A549 (cell line): ENCODE data around the gene CREB5. TPM values are rescaled to one million over a fixed set of nuclear protein-coding genes. Genes with fewer than 3 reads are reported as not detected.

ENCODE experiments used
- ATAC-seq, 2 experiments: fragments of 200-7000 bp in 1 of 2; fragments of >200 bp in 1 of 2; cut with Nextera tagmentation in 1 of 2; cut with Tn5 transposase in 1 of 2; 3 replicates each; pipeline versions ENCODE4 v1.8.0 to v1.9.1; 2018 to 2020; ENCODE audit warnings: mild to moderate bottlenecking in 1 of 2, moderate library complexity in 1 of 2
- CTCF ChIA-PET: fragments of 300-600 bp; sonication (Branson Sonifier 250); formaldehyde crosslinking; extraction: SDS; loops from one replicate; lab custom pipeline; 2021; ENCODE audit warnings: antibody characterized with exemption, inconsistent platforms; lab: Yijun Ruan, JAX
- POLR2A ChIA-PET: fragments of 350-600 bp; formaldehyde crosslinking; extraction: SDS; loops from one replicate; lab custom pipeline; 2021; ENCODE audit warnings: antibody characterized with exemption, inconsistent platforms; lab: Yijun Ruan, JAX
- DNase-seq, 2 experiments: peaks; one replicate each; pipeline versions ENCODE4 v3.0.0 to v3.0.0-alpha.2; 2011 to 2016; ENCODE audit warnings: low read depth in 1 of 2, low spot score in 1 of 2
- FAIRE-seq: peaks from 2 replicates; lab custom pipeline; 2011; peaks lifted over from hg19 to GRCh38; lab: Jason Lieb, UNC
- H3K27ac ChIP-seq, 2 experiments: fragments of >200 bp; sonication (Bioruptor Twin); formaldehyde crosslinking; 3 replicates each; pipeline ENCODE4 v1.5.1; 2016 to 2017
- H3K4me1 ChIP-seq: fragments of >200 bp; sonication (Bioruptor Twin); formaldehyde crosslinking; 3 replicates; pipeline ENCODE4 v1.6.1; 2016
- H3K4me2 ChIP-seq: fragments of >200 bp; sonication (Bioruptor Twin); formaldehyde crosslinking; 3 replicates; pipeline ENCODE4 v1.6.1; 2016
- H3K4me3 ChIP-seq: fragments of >200 bp; sonication (Bioruptor Twin); formaldehyde crosslinking; 3 replicates; pipeline ENCODE4 v1.5.1; 2016
- H3K9me3 ChIP-seq: fragments of >200 bp; sonication (Bioruptor Twin); formaldehyde crosslinking; 3 replicates; pipeline ENCODE4 v1.6.1; 2016
- BHLHE40 ChIP-seq: IDR thresholded peaks from 2 replicates; pipeline ENCODE4 v1.6.1; 2012; ENCODE audit warnings: low read depth, low read length, inconsistent platforms
- CBX8 ChIP-seq: fragments of 200-600 bp; sonication (generic); IDR thresholded peaks from 2 replicates; pipeline ENCODE4 v1.6.1; 2016
- CHD4 ChIP-seq: fragments of 200-600 bp; sonication (generic); IDR thresholded peaks from 2 replicates; pipeline ENCODE4 v1.6.1; 2016; ENCODE audit warnings: antibody characterized with exemption, mild to moderate bottlenecking, borderline replicate concordance
- EHF ChIP-seq: fragments of 250-450 bp; sonication (Bioruptor Pico); IDR thresholded peaks from 2 replicates; pipeline ENCODE4 v1.5.0; 2020; ENCODE audit warnings: mild to moderate bottlenecking
- ELK1 ChIP-seq: fragments of 150-350 bp; IDR thresholded peaks from 2 replicates; pipeline ENCODE4 v1.6.1; 2014; ENCODE audit warnings: low read depth, mild to moderate bottlenecking, low read length
- EP300 ChIP-seq, 2 experiments: fragments of >200 bp; sonication (Bioruptor Twin); formaldehyde crosslinking; IDR thresholded peaks; 2 replicates in 1 of 2; 3 replicates in 1 of 2; pipeline ENCODE4 v1.6.1; 2016 to 2017
- ESRRA ChIP-seq: fragments of 150-350 bp; IDR thresholded peaks from 2 replicates; pipeline ENCODE4 v1.6.1; 2014; ENCODE audit warnings: mild to moderate bottlenecking, low read length, borderline replicate concordance
- HDAC2 ChIP-seq: fragments of 200-600 bp; sonication (generic); IDR thresholded peaks from 2 replicates; pipeline ENCODE4 v1.6.1; 2016
- HEYL ChIP-seq: fragments of 250-450 bp; sonication (Bioruptor Pico); IDR thresholded peaks from 2 replicates; pipeline ENCODE4 v1.8.0; 2021; ENCODE audit warnings: mild to moderate bottlenecking, moderate library complexity
- HOXA7 ChIP-seq: fragments of 250-450 bp; sonication (Bioruptor Pico); IDR thresholded peaks from 2 replicates; pipeline ENCODE4 v1.5.0; 2020; ENCODE audit warnings: mild to moderate bottlenecking, moderate library complexity
- HOXB13 ChIP-seq: fragments of 250-450 bp; sonication (Bioruptor Pico); IDR thresholded peaks from 2 replicates; pipeline ENCODE4 v1.5.0; 2020; ENCODE audit warnings: low read depth, mild to moderate bottlenecking, moderate library complexity
- HOXB5 ChIP-seq: fragments of 250-450 bp; sonication (Bioruptor Pico); IDR thresholded peaks from 2 replicates; pipeline ENCODE4 v1.5.0; 2020; ENCODE audit warnings: mild to moderate bottlenecking, moderate library complexity
- JUN ChIP-seq, 2 experiments: fragments of >200 bp; sonication (Bioruptor Twin); formaldehyde crosslinking; IDR thresholded peaks; 2 replicates in 1 of 2; 3 replicates in 1 of 2; pipeline ENCODE4 v1.6.1; 2016 to 2017
- KDM1A ChIP-seq: fragments of 200-600 bp; sonication (generic); IDR thresholded peaks from 2 replicates; pipeline ENCODE4 v1.6.1; 2016; ENCODE audit warnings: low read depth, mild to moderate bottlenecking
- NR3C1 ChIP-seq: fragments of >200 bp; sonication (Bioruptor Twin); formaldehyde crosslinking; IDR thresholded peaks from 3 replicates; pipeline ENCODE4 v1.6.1; 2017
- POLR2A ChIP-seq: IDR thresholded peaks from 2 replicates; pipeline ENCODE4 v1.6.1; 2012; ENCODE audit warnings: mild to moderate bottlenecking, low read length
- RAD21 ChIP-seq, 2 experiments: fragments of >200 bp in 1 of 2; sonication (Bioruptor Twin) in 1 of 2; formaldehyde crosslinking in 1 of 2; IDR thresholded peaks in 1 of 2; conservative IDR thresholded peaks in 1 of 2; 2 replicates in 1 of 2; 3 replicates in 1 of 2; pipeline ENCODE4 v1.6.1; 2012 to 2018; ENCODE audit warnings: inconsistent platforms in 1 of 2
- TFCP2L1 ChIP-seq: fragments of 250-450 bp; sonication (Bioruptor Pico); IDR thresholded peaks from 2 replicates; pipeline ENCODE4 v1.5.0; 2021; ENCODE audit warnings: mild to moderate bottlenecking
- TP53 ChIP-seq: fragments of 250-450 bp; sonication (Bioruptor Pico); IDR thresholded peaks from 2 replicates; pipeline ENCODE4 v1.5.0; 2021; ENCODE audit warnings: mild to moderate bottlenecking, moderate library complexity
- ZNF302 ChIP-seq: fragments of 250-450 bp; sonication (Bioruptor Pico); IDR thresholded peaks from 2 replicates; pipeline ENCODE4 v1.9.0; 2021; ENCODE audit warnings: inconsistent platforms, mild to moderate bottlenecking, moderate library complexity
- ZSCAN20 ChIP-seq: fragments of 250-450 bp; sonication (Bioruptor Pico); IDR thresholded peaks from 2 replicates; pipeline ENCODE4 v1.8.0; 2022; ENCODE audit warnings: mild to moderate bottlenecking, moderate library complexity
- WGBS: methylation state at CpG from one replicate; pipeline ENCODE4 v1.1.6; 2017; ENCODE audit errors: missing lambda C conversion rate; 5-methylcytosine and 5-hydroxymethylcytosine counted together
- polyA plus RNA-seq, 4 experiments: library from polyadenylated mRNA; depleted of rRNA in 3 of 4; stranded (reverse); fragments of >200 nt; fragmentation: RNase III in 1 of 4; extraction: RNeasy Plus Mini Kit Qiagen cat#74134 plus additional on column Dnase treatment in 1 of 4; gene quantifications; 2 replicates in 3 of 4; 3 replicates in 1 of 4; pipeline ENCODE4 v1.2.3, GENCODE V29; 2011 to 2017
- TF ChIP-seq, protein P1 (sequence below): fragments of >200 bp; sonication (Bioruptor Twin); formaldehyde crosslinking; IDR thresholded peaks from 3 replicates; pipeline ENCODE4 v1.5.1; 2016
- TF ChIP-seq, protein P2 (sequence below): fragments of >200 bp; sonication (Bioruptor Twin); formaldehyde crosslinking; IDR thresholded peaks from 3 replicates; pipeline ENCODE4 v1.6.1; 2016
- TF ChIP-seq, protein P3 (sequence below): fragments of 250-450 bp; sonication (Bioruptor Pico); IDR thresholded peaks from 2 replicates; pipeline ENCODE4 v1.5.0; 2021; ENCODE audit warnings: mild to moderate bottlenecking, moderate library complexity, borderline replicate concordance

CREB5 gene
- polyA plus RNA-seq, 2 of the 4 experiments (the other 2 are of a cell fraction) = 0.61 to 1.5 TPM

- DNase-seq (no peak), ATAC-seq (no peak), FAIRE-seq (no peak)
- TF ChIP-seq, protein P1, sequence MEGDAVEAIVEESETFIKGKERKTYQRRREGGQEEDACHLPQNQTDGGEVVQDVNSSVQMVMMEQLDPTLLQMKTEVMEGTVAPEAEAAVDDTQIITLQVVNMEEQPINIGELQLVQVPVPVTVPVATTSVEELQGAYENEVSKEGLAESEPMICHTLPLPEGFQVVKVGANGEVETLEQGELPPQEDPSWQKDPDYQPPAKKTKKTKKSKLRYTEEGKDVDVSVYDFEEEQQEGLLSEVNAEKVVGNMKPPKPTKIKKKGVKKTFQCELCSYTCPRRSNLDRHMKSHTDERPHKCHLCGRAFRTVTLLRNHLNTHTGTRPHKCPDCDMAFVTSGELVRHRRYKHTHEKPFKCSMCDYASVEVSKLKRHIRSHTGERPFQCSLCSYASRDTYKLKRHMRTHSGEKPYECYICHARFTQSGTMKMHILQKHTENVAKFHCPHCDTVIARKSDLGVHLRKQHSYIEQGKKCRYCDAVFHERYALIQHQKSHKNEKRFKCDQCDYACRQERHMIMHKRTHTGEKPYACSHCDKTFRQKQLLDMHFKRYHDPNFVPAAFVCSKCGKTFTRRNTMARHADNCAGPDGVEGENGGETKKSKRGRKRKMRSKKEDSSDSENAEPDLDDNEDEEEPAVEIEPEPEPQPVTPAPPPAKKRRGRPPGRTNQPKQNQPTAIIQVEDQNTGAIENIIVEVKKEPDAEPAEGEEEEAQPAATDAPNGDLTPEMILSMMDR = no peak
- no peak for TF ChIP-seq POLR2A
- no peak for TF ChIP-seq ZNF302 (CRISPR knock-in tag)
- no peak for TF ChIP-seq JUN (IDR thresholded peaks at IDR 0.05)
- TF ChIP-seq HOXA7 (CRISPR knock-in tag) = no peak
- TF ChIP-seq HDAC2 = no peak
- TF ChIP-seq, protein P2, sequence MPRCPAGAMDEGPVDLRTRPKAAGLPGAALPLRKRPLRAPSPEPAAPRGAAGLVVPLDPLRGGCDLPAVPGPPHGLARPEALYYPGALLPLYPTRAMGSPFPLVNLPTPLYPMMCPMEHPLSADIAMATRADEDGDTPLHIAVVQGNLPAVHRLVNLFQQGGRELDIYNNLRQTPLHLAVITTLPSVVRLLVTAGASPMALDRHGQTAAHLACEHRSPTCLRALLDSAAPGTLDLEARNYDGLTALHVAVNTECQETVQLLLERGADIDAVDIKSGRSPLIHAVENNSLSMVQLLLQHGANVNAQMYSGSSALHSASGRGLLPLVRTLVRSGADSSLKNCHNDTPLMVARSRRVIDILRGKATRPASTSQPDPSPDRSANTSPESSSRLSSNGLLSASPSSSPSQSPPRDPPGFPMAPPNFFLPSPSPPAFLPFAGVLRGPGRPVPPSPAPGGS = no peak
- TF ChIP-seq BHLHE40 = no peak
- no peak for TF ChIP-seq HOXB13
- no peak for TF ChIP-seq ZSCAN20 (CRISPR knock-in tag)
- ChIA-PET POLR2A (no interaction called here), CTCF (interaction anchor here (0.9 kb wide), 1 partner anchor 13 kb away, joined by 3 read pairs; no protein-coding TSS in a partner anchor)
- WGBS = 58% methylated on average over 2 of the region's 2 CpGs
- no peaks in the 10 kb centered on the region for H3K4me1 ChIP-seq
- no peak overlapping the region for H3K4me2 ChIP-seq
- H3K9me3 ChIP-seq = peaks cover 4% of the 10 kb centered on the region; the same call in 1 of the 3 replicates
- H3K27ac ChIP-seq = no peak overlapping the region
- H3K4me3 ChIP-seq = no peak overlapping the region
Observed at GRCh38 chr7:28666154-28666553, 253.8 kb downstream of the CREB5 start.

GRCh38 chr7:28668085-28668484, 255.8 kb downstream of the CREB5 start:
- H3K4me1 ChIP-seq = no peaks in the 10 kb centered on the region
- H3K27ac ChIP-seq = no peak overlapping the region
- TF ChIP-seq HOXB5 (no peak), EHF (CRISPR knock-in tag) (no peak), RAD21 (conservative IDR thresholded peaks at IDR 0.05 in 1 of 2, IDR thresholded peaks at IDR 0.05 in 1 of 2) (no peak), CBX8 (no peak), TFCP2L1 (CRISPR knock-in tag) (no peak), ELK1 (no peak), NR3C1 (no peak), ESRRA (no peak), CHD4 (no peak), HDAC2 (no peak), ZNF302 (CRISPR knock-in tag) (no peak), TP53 (CRISPR knock-in tag) (no peak), EP300 (IDR thresholded peaks at IDR 0.05) (no peak), KDM1A (no peak), JUN (IDR thresholded peaks at IDR 0.05) (no peak), HEYL (CRISPR knock-in tag) (no peak)
- TF ChIP-seq, protein P1 = no peak
- TF ChIP-seq, protein P3, sequence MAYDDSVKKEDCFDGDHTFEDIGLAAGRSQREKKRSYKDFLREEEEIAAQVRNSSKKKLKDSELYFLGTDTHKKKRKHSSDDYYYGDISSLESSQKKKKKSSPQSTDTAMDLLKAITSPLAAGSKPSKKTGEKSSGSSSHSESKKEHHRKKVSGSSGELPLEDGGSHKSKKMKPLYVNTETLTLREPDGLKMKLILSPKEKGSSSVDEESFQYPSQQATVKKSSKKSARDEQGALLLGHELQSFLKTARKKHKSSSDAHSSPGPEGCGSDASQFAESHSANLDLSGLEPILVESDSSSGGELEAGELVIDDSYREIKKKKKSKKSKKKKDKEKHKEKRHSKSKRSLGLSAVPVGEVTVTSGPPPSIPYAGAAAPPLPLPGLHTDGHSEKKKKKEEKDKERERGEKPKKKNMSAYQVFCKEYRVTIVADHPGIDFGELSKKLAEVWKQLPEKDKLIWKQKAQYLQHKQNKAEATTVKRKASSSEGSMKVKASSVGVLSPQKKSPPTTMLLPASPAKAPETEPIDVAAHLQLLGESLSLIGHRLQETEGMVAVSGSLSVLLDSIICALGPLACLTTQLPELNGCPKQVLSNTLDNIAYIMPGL (CRISPR knock-in tag) = no peak
- FAIRE-seq = no peak
- CTCF ChIA-PET = no interaction called here
- ATAC-seq = no peak
- H3K4me2 ChIP-seq = no peak overlapping the region
- POLR2A ChIA-PET = no interaction called here
- DNase-seq = no peak
- WGBS = 39% methylated on average over 2 of the region's 2 CpGs
- H3K9me3 ChIP-seq = no peaks in the 10 kb centered on the region
- no peak overlapping the region for H3K4me3 ChIP-seq
